Heart left ventricle (tissue), 16 donors: ENCODE data around the gene NXPH3. TPM values are rescaled to one million over a fixed set of nuclear protein-coding genes. Genes with fewer than 3 reads are reported as not detected.

Experiments used
- ATAC-seq, 4 donors: fragments of 200-7000 bp; cut with Tn5 transposase; one replicate each; pipeline ENCODE4 v1.9.1; 2020 to 2022; ENCODE audit warnings: moderate library complexity in 4 of 4, mild to moderate bottlenecking in 3 of 4, moderate number of reproducible peaks in 1 of 4
- DNase-seq, 5 donors: peaks; one replicate each; pipeline ENCODE4 v3.0.0-alpha.2; 2020
- H3K27ac ChIP-seq, 12 donors: fragments of 200-600 bp; sonication (generic) in 4 of 12; one replicate each; pipeline versions ENCODE4 v1.5.0 to v1.8.0; 2016 to 2022; ENCODE audit warnings: mild to moderate bottlenecking in 2 of 12
- H3K27me3 ChIP-seq, 9 donors: fragments of 200-600 bp; sonication (generic) in 2 of 9; one replicate each; pipeline versions ENCODE4 v1.5.1 to v1.8.0; 2016 to 2022; ENCODE audit warnings: mild to moderate bottlenecking in 3 of 9
- H3K36me3 ChIP-seq, 9 donors: fragments of 200-600 bp; sonication (generic) in 2 of 9; one replicate each; pipeline versions ENCODE4 v1.5.0 to v1.8.0; 2018 to 2022; ENCODE audit warnings: mild to moderate bottlenecking in 2 of 9
- H3K4me1 ChIP-seq, 12 donors: fragments of 200-600 bp; sonication (generic) in 4 of 12; one replicate each; pipeline versions ENCODE4 v1.5.0 to v1.8.0; 2016 to 2022; ENCODE audit warnings: mild to moderate bottlenecking in 3 of 12
- H3K4me3 ChIP-seq, 12 donors: fragments of 200-600 bp; sonication (generic) in 4 of 12; one replicate each; pipeline versions ENCODE4 v1.5.0 to v1.8.0; 2017 to 2022; ENCODE audit warnings: mild to moderate bottlenecking in 9 of 12, moderate library complexity in 4 of 12
- H3K9me3 ChIP-seq, 12 donors: fragments of 200-600 bp; sonication (generic) in 4 of 12; one replicate each; pipeline versions ENCODE4 v1.5.0 to v1.8.0; 2016 to 2022; ENCODE audit warnings: mild to moderate bottlenecking in 1 of 12
- CTCF ChIP-seq, 12 donors: fragments of 200-600 bp; sonication (generic) in 4 of 12; IDR thresholded peaks; one replicate each; pipeline versions ENCODE4 v1.5.0 to v1.8.0; 2018 to 2022; ENCODE audit warnings: antibody characterized with exemption in 12 of 12, mild to moderate bottlenecking in 5 of 12
- POLR2A ChIP-seq, 2 donors: fragments of 450-650 bp; IDR thresholded peaks; one replicate each; pipeline ENCODE4 v1.6.1; 2017; ENCODE audit warnings: antibody characterized with exemption in 2 of 2, mild to moderate bottlenecking in 2 of 2, moderate library complexity in 2 of 2
- WGBS, 4 donors: extraction: QIAGEN DNeasy Blood & Tissue Kit in 2 of 4; methylation state at CpG; one replicate each; pipeline versions ENCODE4 v1.1.5 to v1.1.7; 2013 to 2018; 5-methylcytosine and 5-hydroxymethylcytosine counted together
- intact Hi-C, 10 donors: fragments of 100-400 bp; cut with DNase I; formaldehyde crosslinking; loops; one replicate each; pipeline versions ENCODE4 v1.11.1 to v1.14.2; 2022
- polyA plus RNA-seq, 2 donors: library from polyadenylated mRNA; stranded (reverse); fragments of 200-250 nt; gene quantifications; one replicate each; pipeline ENCODE4 v1.2.3, GENCODE V29; 2013
- total RNA-seq, 9 donors: library from RNA; depleted of rRNA in 2 of 9; stranded (reverse); fragments of >200 nt in 2 of 9; fragmentation: NEBNext Ultra II Directional in 3 of 9; extraction: Animal tissue kit (Norgen Biotek cat#: 25700) in 3 of 9; gene quantifications; one replicate each; pipeline versions ENCODE4 v1.1.0 to v1.2.4, GENCODE V29; 2016 to 2023
- donor health status: ischemic (EF 13 %, LVEDD 7.1; RV severe dilation, severe dysfunction).
- donor health status: healthy with polysubstance abuse.
- donor health status: DM: no; HTN: yes; CAD: no.
- donor health status: DM: no; HTN: no; CAD: no.
- donor health status: ischemic (EF 25% LVEDD 6.9; RV normal size, moderate dysfunction).
- donor health status: ischemic (EF 25% LVEDD 5.7; RV mildly dilated, moderate dysfunction).
- donor health status: healthy.
- donor health status: DM: yes; HTN: yes; CAD: no.
- donor health status: ischemic (EF 35%, LVEDD 5.7; RV mildly dilated, moderate dysfunction).
- donor health status: nonischemic (EF 11% LVEDD 7.7; RV severe dilation, severe dysfunction).
- donor health status: DM: yes; HTN: yes; CAD: no.
- donor health status: PGD.
- donor health status: ischemic (EF 29% LVEDD 5.4; RV normal size, mild dysfunction).
- donor health status: nonischemic (EF 23%, LVEDD 6.1; RV moderate dilation, normal function).

NXPH3 gene
- total and polyA plus RNA-seq, 11 donors: 2.5 to 7.9 (median 4.5) TPM

DNA sequence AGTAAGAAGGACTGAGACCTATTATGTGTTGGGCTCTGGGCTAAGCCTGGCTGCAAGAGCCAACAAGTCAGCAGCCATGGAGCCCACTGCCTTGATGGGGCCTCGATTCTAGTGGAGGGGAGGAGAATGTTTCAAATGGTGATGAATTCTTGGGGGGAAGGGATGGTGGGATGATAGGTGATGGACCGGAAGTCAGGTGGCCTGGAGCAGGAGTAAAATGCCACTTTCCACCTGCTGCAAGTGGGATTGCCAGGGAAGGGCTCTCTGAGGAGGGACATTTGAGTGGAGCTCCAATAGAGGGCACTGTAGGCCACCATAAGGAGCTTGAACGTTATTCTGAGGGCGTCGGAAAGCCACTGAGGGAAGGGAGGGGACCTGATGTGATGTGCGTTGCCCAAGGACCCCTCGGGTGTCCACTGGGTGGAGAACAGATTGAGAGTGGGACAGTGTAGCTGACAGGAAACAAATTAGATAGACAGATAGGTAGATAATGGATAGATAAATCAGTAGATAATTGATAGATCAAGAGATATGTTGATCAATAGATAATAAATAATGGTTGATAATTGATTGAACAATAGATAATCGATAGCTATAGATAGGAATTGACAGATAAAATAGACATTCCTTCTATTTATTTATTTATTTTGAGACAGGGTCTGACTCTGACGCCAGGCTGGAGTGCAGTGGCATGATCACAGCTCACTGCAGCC lies 18.2 kb upstream of the NXPH3 start:
- intact Hi-C loops: loop anchor here (2.0 to 10.0 kb wide), 15 partner anchors 60 to 440 kb away; partner anchors contain the start of genes NGFR (in 3 of the 10), DLX3 (in 1 of the 10) and PHB1 (in 1 of the 10)
- Histone ChIP-seq H3K4me3 (no peak overlapping the region), H3K36me3 (no peaks in the 10 kb centered on the region), H3K27ac (no peak overlapping the region), H3K4me1 (peaks cover 0 to 8% (median 4%) of the 10 kb centered on the region in 12 donors), H3K27me3 (peaks cover 0 to 9% (median 0%) of the 10 kb centered on the region in 9 donors), H3K9me3 (no peaks in the 10 kb centered on the region)
- peak in 3 of 4 donors; percentile 46 to 55 (median 48) for ATAC-seq
- 14 to 20% (median 16%) methylated on average over 9 of the region's 9 CpGs for whole genome bisulfite sequencing, 4 donors
- peak in 1 of 5 donors; percentile 32 for DNase-seq
- TF ChIP-seq CTCF (IDR thresholded peaks at IDR 0.05): peak in 11 of 12 donors; percentile 33 to 59 (median 49)
- TF ChIP-seq POLR2A (IDR thresholded peaks at IDR 0.05): no peak

DNA sequence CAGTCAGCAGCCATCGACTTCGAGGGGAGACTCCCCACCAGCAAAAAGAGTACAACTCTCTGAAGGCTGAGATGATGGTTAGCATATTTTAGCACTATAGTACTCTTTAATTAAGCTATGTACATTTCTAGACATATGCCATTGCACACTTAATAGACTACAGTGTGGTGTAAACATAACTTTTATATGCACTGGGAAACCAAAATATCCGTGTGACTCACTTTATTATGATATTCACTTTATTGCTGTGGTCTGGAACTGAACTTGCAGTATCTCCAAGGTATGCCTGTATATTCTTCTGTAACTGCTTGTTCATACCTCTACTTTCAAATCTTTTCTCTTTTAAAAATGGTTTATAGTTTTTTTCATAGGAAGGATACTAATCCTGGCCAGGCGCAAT lies 11.0 kb upstream of the NXPH3 start:
- peak overlapping the region in 1 of 12 donors; percentile 87 for H3K27ac ChIP-seq
- ATAC-seq: no peak
- H3K9me3 ChIP-seq: no peaks in the 10 kb centered on the region
- H3K4me3 ChIP-seq: no peak overlapping the region
- no peak for DNase-seq
- 84 to 92% (median 88%) methylated on average over 4 of the region's 4 CpGs for WGBS, 4 donors
- H3K27me3 ChIP-seq: no peaks in the 10 kb centered on the region
- intact Hi-C loops: loop anchor here (5.0 to 10.0 kb wide), 10 partner anchors 52 to 438 kb away; partner anchors contain the start of genes DLX3 (in 6 of the 10) and KAT7 (in 2 of the 10)
- no peaks in the 10 kb centered on the region for H3K36me3 ChIP-seq
- no peak for TF ChIP-seq CTCF (IDR thresholded peaks at IDR 0.05)
- TF ChIP-seq POLR2A (IDR thresholded peaks at IDR 0.05): no peak
- peaks cover 0 to 35% (median 19%) of the 10 kb centered on the region in 12 donors for H3K4me1 ChIP-seq

- TF ChIP-seq CTCF (IDR thresholded peaks at IDR 0.05) (no peak), POLR2A (IDR thresholded peaks at IDR 0.05) (no peak)
- DNase-seq (peak in 4 of 5 donors; percentile 64 to 94 (median 82)), ATAC-seq (peak; percentile 80 to 86 (median 84))
- no peaks in the 10 kb centered on the region for H3K36me3 ChIP-seq
- H3K27ac ChIP-seq: peak overlapping the region; percentile 7 to 90 (median 76)
- H3K4me1 ChIP-seq: peaks cover 0 to 42% (median 26%) of the 10 kb centered on the region in 12 donors
- no peaks in the 10 kb centered on the region for H3K9me3 ChIP-seq
- H3K4me3 ChIP-seq: no peak overlapping the region
- intact Hi-C loops: loop anchor here in 9 of 10 donors (2.0 to 10.0 kb wide), 10 partner anchors 211 to 431 kb away; partner anchors contain the start of genes DLX3 (in 6 of the 9) and KAT7 (in 2 of the 9)
- H3K27me3 ChIP-seq: no peaks in the 10 kb centered on the region
- 9 to 13% (median 13%) methylated on average over 14 of the region's 14 CpGs for WGBS, 4 donors
Observed at GRCh38 chr17:49565948-49566491, 9.7 kb upstream of the NXPH3 start.

- 67 to 79% (median 76%) methylated on average over 5 of the region's 5 CpGs for WGBS, 4 donors
- TF ChIP-seq CTCF (IDR thresholded peaks at IDR 0.05): no peak
- no peak for TF ChIP-seq POLR2A (IDR thresholded peaks at IDR 0.05)
- peaks cover 0 to 42% (median 26%) of the 10 kb centered on the region in 12 donors for H3K4me1 ChIP-seq
- peak overlapping the region; percentile 7 to 90 (median 76) for H3K27ac ChIP-seq
- H3K9me3 ChIP-seq: no peaks in the 10 kb centered on the region
- ATAC-seq: no peak
- H3K27me3 ChIP-seq: no peaks in the 10 kb centered on the region
- intact Hi-C loops: loop anchor here in 9 of 10 donors (2.0 to 10.0 kb wide), 10 partner anchors 211 to 431 kb away; partner anchors contain the start of genes DLX3 (in 6 of the 9) and KAT7 (in 2 of the 9)
- no peak overlapping the region for H3K4me3 ChIP-seq
- no peak for DNase-seq
- no peaks in the 10 kb centered on the region for H3K36me3 ChIP-seq
Observed at GRCh38 chr17:49566668-49567071, 9.0 kb upstream of the NXPH3 start.
